OCI-LY1 (cell line): ENCODE results near the gene CACNG4.

Source experiments
- CTCF ChIP-seq: fragments of 200-600 bp; sonication (generic), shearing (Covaris generic); IDR thresholded peaks from 2 replicates; pipeline ENCODE4 v1.5.1; 2017; ENCODE audit warnings: mild to moderate bottlenecking, antibody characterized with exemption, low read length, moderate library complexity, mixed read lengths
- EZH2 ChIP-seq: fragments of 200-600 bp; sonication (generic), shearing (Covaris generic); IDR thresholded peaks from 2 replicates; pipeline ENCODE4 v1.8.0; 2017; ENCODE audit warnings: borderline replicate concordance, mixed run types, mild to moderate bottlenecking, antibody characterized with exemption, low read length, moderate library complexity, mixed read lengths

- TF ChIP-seq CTCF (no peak), EZH2 (no peak)
These were observed 47.6 kb upstream of the CACNG4 start for GRCh38 chr17:66916946-66917345.
